ENCODE measurements around the gene FAM229A.

Gene FAM229A

GRCh38 chr1:32337855-32338636 is 24.2 kb downstream of the FAM229A start:
- TF ChIP-seq, protein P1, sequence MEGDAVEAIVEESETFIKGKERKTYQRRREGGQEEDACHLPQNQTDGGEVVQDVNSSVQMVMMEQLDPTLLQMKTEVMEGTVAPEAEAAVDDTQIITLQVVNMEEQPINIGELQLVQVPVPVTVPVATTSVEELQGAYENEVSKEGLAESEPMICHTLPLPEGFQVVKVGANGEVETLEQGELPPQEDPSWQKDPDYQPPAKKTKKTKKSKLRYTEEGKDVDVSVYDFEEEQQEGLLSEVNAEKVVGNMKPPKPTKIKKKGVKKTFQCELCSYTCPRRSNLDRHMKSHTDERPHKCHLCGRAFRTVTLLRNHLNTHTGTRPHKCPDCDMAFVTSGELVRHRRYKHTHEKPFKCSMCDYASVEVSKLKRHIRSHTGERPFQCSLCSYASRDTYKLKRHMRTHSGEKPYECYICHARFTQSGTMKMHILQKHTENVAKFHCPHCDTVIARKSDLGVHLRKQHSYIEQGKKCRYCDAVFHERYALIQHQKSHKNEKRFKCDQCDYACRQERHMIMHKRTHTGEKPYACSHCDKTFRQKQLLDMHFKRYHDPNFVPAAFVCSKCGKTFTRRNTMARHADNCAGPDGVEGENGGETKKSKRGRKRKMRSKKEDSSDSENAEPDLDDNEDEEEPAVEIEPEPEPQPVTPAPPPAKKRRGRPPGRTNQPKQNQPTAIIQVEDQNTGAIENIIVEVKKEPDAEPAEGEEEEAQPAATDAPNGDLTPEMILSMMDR (IDR thresholded peaks at IDR 0.05; ENCODE audit: extremely low read depth, missing control alignments), result no peak
- DNase-seq (ENCODE audit: low spot score), result no peak

GRCh38 chr1:32336963-32337675 is 25.2 kb downstream of the FAM229A start:
- peak; percentile 85 for DNase-seq (ENCODE audit: low spot score)
- TF ChIP-seq, protein P1 (IDR thresholded peaks at IDR 0.05; ENCODE audit: extremely low read depth, missing control alignments), result no peak

DNA sequence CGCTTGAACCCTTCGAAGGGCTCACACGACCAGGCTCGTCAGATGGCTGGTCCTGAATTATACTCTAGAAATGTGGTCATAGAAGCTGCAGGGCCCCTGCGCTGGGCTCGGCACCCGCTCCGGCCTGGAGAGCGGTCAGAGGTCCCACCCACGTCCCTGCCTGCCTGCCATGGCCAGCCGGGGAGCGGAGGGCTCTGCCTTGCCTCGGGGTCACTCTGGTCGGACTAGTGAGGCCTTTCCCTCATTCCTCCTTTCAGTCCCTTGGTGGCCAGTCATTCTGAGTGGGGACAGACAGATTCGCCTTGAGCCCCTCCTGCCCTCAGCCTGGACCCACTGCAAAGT is 25.7 kb downstream of the FAM229A start:
- TF ChIP-seq, protein P1 (IDR thresholded peaks at IDR 0.05; ENCODE audit: extremely low read depth, missing control alignments), result no peak
- no peak for DNase-seq (ENCODE audit: low spot score)

DNA sequence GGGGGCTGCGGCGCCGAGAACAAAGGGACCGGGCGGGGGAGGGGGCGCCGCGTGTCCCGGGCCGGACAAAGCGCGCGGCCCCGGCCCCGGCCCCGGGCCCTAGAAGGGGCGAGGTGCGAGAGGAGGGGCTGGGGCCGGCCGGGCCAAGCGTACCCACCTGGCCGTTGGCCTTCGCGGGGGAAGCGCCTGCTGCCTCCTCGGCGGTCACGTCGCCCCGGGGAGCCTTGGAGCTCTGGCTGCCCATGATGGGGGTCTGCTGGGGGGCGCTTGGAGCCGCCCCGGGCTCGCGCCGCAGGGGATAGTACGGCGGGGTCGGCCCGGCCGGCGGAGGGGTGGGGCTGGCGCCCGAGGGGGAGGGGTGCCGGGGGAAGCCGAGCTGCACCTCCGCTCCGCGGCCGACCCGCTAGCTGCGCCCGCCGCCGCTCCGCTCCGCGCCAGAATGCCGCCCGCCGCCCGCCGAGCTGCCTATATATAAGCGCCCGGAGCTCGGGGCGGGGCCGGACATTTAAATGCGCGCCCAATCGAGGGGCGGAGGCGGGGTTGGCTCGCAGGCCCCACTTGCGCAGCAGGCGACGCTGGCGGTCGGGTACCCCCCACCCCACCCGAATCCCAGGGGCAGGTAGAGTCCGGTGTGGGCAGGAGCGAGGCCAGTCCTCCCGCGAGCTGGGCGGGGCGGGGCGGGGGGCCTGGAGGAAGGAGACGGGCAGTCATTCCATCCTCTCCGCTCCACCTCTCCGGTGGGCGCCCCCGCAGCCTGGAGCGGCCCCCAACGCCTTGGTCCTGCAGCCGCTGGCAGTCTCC is 26.3 kb downstream of the FAM229A start, which contains the start of gene MARCKSL1:
TSS of gene MARCKSL1 (minus strand) at position 444 of the 801 bp plus-strand sequence. CDS start at position 244, 200 bp downstream.
- peak; percentile 90 for DNase-seq (ENCODE audit: low spot score)
- TF ChIP-seq, protein P1 (IDR thresholded peaks at IDR 0.05; ENCODE audit: extremely low read depth, missing control alignments), result no peak

- peak; percentile 52 for DNase-seq (ENCODE audit: low spot score)
- TF ChIP-seq, protein P1 (IDR thresholded peaks at IDR 0.05; ENCODE audit: extremely low read depth, missing control alignments), result no peak
Measured at GRCh38 chr1:32335535-32335789, 26.8 kb downstream of the FAM229A start.

DNA sequence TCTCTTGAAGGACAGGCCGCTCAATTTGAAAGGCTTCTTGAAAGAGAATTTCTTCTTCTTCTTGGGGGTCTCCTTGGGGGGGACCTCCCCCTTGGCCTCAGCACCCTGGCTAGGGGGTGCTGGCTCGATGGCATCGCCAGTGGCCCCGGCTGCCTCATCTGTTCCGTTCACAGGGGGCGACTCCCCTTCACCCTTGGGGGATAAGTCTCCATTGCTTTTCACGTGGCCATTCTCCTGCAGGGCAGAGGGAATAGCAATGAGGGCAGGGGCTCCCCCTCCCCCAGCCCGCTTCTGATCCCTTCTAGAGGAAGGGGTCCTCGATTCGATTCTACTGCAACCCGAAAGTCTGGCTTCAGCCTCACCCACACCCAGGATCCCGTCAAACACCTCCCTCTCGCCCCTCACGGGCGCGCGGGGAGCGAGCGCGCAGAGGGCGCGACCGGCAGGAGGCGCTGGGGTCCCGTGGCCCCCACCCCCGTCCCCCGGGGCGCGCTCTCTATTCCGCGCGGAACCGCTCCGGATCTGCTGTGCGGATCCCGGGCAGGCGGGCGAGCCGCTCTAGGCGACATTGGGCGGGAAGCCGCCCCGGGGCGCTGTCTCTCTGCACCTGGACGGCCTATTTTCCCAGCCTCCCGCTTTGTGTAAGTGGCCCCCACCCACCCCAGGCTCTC is 27.3 kb downstream of the FAM229A start:
- peak; percentile 80 for DNase-seq (ENCODE audit: low spot score)

More for the DNA sequence above, 27.3 kb downstream of the FAM229A start:
- TF ChIP-seq, protein P1 (IDR thresholded peaks at IDR 0.05; ENCODE audit: extremely low read depth, missing control alignments), result peak; percentile 88

All from GM20000 (cell line).